NCI-H1436 (cell line): ENCODE data around the gene RBMXL3.
"Not testable (repeated sequence)": the region's sequence is repeated elsewhere in the genome, so short reads cannot be mapped to it uniquely, and the experiment has no call there.

Experiments used
- DNase-seq: peaks from one replicate; lab custom pipeline; 2025; lab: John Stamatoyannopoulos, UW

RBMXL3 gene

GRCh38 chrX:115189110-115189509 lies at the start of gene RBMXL3:
Gene RBMXL3, plus strand, starts transcription at chrX:115189410. Its CDS starts 32 bp downstream, at chrX:115189442.
- DNase-seq, result no peak

- DNase-seq, result no peak
These were observed 47.2 kb upstream of the RBMXL3 start for GRCh38 chrX:115142057-115142456.

DNA sequence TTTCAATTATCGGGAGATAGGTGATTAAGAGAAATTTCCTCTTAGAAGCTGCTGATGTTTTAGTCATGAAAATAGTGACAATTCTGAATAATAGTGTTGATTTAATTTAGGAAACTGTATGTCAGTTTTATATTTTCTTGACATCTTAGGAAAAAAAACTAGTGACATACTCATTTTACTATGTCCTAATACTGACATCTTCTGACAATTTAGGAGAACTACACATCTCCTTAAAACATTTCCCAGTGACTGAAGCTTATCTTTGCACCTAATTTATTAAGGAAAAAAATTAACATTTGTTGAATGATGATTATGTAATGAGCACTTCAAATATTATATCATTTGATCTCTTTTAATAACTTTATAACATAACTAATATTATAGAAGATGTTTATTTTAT lies 42.0 kb upstream of the RBMXL3 start:
- no peak for DNase-seq

DNA sequence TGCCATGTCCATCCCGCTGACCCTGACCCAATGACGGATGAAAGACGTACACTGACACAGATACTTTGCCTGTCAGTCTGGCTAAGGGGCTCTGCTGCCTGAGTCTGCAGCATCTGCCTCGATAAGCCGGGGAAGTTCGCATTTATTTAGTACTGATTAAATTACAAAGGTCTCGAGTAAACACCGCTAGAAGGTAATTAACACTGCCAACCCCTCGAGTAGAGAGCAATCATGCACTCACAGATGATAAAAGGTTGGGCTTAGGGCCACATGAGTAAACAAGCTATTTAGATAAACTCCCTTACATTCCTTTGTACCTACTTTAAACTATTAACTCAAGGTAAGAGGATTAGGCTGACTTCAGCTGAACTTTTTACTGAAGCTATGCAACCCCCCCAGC lies 16.0 kb upstream of the RBMXL3 start:
- DNase-seq, result no peak

DNA sequence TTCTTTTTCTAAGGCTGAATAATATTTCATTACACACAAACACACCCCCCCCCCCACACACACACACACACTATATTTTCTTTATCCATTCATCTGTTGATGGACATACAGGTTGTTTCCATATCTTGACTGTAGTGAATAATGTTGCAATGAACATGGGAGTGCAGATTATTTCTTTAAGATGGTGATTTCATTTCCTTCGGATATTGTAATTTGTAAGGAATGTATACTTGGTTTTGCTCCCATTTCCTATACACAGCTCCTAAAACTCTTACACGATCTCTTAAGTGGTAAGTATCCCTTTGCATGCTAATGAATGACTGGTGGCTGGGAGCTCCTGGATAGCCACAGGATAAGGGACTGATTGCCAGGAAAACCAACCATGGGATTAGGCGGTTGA lies 14.7 kb upstream of the RBMXL3 start:
- no peak for DNase-seq

GRCh38 chrX:115177932-115178331 lies 11.3 kb upstream of the RBMXL3 start:
- no peak for DNase-seq

- no peak for DNase-seq
These were observed 10.7 kb upstream of the RBMXL3 start for GRCh38 chrX:115178473-115178872.

DNA sequence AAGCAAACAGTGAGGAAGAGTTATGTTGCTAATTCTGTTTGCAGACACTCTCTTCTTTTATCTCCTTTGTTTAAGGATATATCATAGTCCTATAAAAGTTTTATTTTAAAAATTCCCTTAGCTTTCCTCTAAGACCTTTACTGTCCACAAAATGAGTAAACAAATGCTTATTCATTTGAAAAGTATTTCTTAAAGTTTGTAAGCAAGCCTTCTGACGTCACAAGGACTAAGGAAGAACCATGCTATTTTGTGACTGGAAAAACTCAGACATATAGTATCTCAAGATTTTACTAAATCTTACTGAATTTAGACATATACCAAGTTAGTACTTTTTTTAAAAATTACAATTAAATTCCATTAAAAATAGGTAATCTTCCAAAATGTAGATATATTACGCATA lies 5.2 kb upstream of the RBMXL3 start:
- no peak for DNase-seq

DNA sequence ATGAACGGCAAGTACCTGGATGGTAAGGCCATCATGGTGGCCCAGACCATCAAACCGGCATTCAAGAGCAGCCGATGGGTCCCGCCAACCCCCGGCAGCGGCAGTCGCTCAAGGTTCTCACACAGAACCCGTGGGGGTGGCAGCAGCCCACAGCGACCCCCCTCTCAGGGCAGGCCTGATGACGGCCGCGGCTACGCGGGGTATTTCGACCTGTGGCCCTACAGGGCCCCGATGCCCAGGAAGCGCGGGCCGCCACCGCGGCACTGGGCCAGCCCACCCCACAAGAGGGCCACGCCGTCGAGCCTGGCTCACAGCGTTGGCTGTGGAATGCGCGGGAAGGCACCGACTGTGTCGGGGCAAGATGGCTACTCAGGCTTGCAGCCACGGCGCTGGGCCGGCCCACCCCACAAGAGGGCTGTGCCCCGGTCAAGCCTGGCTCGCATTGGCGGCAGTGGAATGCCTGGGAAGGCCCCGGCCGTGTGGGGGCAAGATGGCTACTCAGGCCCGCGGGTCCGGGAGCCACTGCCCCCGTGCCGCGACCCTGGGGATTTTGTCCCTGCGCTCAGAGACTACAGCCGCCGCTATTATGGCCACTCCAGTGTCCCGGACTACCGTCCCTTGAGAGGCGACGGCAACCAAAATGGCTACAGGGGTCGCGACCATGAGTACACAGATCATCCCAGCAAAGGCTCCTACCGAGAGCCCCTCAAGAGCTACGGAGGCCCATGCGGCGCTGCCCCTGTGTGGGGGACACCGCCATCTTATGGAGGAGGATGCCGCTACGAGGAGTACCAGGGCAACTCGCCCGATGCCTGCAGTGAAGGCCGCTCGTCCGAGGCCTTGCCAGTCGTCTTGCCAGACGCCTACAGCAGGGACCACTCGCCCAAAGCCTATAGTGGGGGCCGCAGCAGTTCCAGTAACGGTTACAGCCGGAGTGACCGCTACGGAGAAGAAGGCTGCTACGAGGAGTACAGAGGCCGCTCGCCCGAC lies 731 bp downstream of the RBMXL3 start:
- DNase-seq, result no peak

DNA sequence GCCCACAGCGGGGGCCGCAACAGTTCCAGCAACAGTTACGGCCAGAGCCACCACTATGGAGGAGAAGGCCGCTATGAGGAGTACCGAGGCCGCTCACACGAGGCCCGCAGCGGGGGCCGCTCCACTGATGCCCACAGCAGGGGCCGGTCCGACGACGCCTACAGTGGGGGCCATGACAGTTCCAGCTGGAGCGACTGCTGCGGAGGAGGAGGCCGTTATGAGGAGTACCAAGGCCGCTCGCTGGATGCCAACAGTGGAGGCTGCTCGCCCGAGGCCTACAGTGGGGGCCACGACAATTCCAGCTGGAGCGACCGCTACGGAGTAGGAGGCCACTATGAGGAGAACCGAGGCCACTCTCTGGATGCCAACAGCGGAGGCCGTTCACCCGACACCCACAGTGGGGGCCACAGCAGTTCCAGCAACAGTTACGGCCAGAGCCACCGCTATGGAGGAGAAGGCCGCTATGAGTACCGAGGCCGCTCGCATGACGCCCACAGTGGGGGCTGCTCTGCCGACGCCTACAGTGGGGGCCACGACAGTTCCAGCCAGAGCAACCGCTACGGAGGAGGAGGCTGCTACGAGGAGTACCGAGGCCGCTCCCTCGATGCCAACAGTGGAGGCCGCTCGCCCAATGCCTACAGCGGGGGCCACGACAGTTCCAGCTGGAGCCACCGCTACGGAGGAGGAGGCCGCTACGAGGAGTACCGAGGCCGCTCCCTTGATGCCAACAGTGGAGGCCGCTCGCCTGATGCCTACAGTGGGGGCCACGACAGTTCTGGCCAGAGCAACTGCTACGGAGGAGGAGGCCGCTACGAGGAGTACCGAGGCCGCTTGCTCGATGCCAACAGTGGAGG lies 1.7 kb downstream of the RBMXL3 start:
- no peak for DNase-seq

GRCh38 chrX:115191490-115192243 lies 2.5 kb downstream of the RBMXL3 start:
- no peak for DNase-seq

- DNase-seq, result no peak
These were observed 3.1 kb downstream of the RBMXL3 start for GRCh38 chrX:115192244-115192700.

GRCh38 chrX:115204040-115204439 lies 14.8 kb downstream of the RBMXL3 start:
- DNase-seq, result no peak

- DNase-seq, result not testable (repeated sequence)
These were observed 20.3 kb downstream of the RBMXL3 start for GRCh38 chrX:115209547-115209946.

DNA sequence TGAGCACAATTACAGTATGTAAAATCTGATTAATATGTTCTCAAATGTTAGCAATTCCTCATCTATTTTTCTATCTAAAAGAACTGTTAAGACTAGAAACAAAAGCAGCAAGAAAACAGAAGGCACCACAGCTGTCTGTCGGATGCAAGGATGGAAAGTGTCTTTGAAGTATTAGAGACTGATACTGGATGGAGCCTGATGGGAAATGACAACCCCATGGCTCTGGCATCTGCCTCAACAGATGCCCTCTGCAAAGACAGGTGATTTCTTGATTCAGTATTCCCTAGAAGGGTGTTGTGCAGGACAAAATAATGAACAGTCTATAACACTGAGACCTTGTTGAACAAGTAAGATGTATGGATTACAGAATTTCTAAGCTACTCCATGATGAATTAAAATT lies 24.9 kb downstream of the RBMXL3 start:
- DNase-seq, result no peak

- DNase-seq, result no peak
These were observed 25.4 kb downstream of the RBMXL3 start for GRCh38 chrX:115214605-115215004.

- not testable (repeated sequence) for DNase-seq
These were observed 28.1 kb downstream of the RBMXL3 start for GRCh38 chrX:115217346-115217745.

DNA sequence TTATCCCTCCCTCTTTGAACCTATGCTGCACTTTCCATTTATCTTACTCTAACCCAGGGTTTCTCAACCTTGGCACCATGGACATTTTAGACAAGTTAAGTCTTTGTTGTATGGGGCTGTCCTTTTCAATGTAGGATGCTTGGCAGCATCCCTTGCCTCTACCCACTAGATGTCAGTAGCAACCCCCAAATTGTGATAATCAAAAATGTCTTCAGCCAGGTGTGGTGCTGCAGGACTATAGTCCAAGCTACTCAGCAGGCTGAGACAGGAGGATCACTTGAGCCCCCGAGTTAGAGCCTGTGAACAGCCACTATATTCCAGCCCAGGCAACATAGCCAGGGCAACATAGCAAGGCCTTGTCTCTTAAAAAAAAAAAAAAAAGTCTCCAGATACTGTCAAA lies 37.7 kb downstream of the RBMXL3 start:
- peak; percentile 5 for DNase-seq

DNA sequence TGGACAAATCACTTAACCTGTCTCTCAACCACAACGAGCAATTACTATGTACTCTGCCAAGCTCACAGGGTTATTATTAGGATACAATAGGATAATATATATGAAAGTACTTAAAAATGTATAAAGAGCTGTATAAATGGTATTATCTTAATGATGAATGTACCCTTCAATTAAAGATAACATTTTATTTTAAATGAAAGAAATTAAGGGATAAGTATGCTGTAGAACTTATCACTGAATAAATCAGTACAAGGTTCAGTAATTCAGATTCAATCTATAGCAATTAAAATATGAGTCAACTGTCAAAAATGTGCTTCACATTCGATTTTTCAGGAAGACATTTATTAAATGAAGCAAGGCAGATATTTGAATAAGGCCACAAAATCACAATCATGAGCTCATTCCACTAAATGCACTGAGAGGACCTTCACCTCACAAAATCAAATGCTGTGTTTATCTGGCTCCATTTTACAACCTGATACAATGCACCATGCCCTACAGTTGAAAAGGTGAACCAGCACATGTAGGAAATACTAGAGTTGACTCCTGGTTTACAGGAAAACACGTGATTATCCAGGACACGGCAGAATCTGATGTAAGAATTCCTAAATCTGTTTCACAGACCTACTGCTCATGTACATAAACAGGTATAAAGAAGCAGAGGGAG lies 40.3 kb downstream of the RBMXL3 start:
- no peak for DNase-seq

DNA sequence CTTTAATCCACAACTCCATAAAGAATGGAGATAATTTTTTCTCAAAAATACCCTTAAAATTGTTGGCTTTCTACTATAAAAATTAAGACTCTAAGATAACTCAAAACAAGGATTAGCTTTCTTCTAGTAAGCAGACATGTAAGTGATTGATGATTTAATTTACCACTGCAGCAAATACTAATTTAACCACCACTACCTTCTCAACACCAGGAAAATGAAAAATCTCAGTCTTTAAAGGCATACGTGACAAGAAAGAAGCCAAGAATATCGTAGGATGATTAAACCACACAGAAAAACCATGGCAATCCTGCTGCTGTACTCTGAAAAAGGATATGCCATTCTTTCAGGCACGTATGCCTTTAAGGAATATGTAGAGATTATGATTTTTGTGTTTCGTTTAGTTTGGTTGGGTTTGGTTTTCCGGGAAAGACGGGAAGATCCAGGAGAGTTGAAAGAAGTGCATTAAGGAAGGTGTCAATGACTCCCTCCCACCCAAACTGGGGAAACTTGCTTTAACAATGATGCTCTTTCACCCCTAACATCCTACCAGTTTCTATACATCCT lies 43.8 kb downstream of the RBMXL3 start:
- DNase-seq, result no peak
